Natural killer cell (primary cell): Measurements from ENCODE around the gene FOXRED1. TPM values are rescaled to one million over a fixed set of nuclear protein-coding genes. Genes with fewer than 3 reads are reported as not detected.
A peak's percentile ranks its signal among the peaks of the same experiment; 100 is the strongest.

Source experiments
- ATAC-seq, 3 donors: fragments of 150-1000 bp in 2 of 3; fragments of 200-7000 bp in 1 of 3; cut with Tn5 transposase; 1 replicate in 1 of 3; 2 replicates in 2 of 3; pipeline ENCODE4 v1.10.0; 2021; ENCODE audit warnings: mild to moderate bottlenecking in 2 of 3, moderate library complexity in 2 of 3
- DNase-seq, 2 donors: peaks; one replicate each; pipeline versions ENCODE4 v3.0.0 to v3.0.0-alpha.2; 2013 to 2021; ENCODE audit warnings: mixed read lengths in 1 of 2
- H3K27ac ChIP-seq: one replicate; pipeline ENCODE4 v1.5.1; 2013; ENCODE audit warnings: mild to moderate bottlenecking, low read length
- H3K27me3 ChIP-seq: one replicate; pipeline ENCODE4 v1.6.1; 2013; ENCODE audit warnings: low read length; ENCODE audit not compliant: control insufficient read depth, insufficient read depth
- H3K36me3 ChIP-seq: one replicate; pipeline ENCODE4 v1.6.1; 2013; ENCODE audit warnings: low read length; ENCODE audit not compliant: control insufficient read depth, insufficient read depth
- H3K4me1 ChIP-seq: one replicate; pipeline ENCODE4 v1.6.1; 2013; ENCODE audit warnings: low read length; ENCODE audit not compliant: control insufficient read depth, insufficient read depth
- H3K4me3 ChIP-seq: one replicate; pipeline ENCODE4 v1.5.1; 2013; ENCODE audit warnings: low read length
- H3K9me3 ChIP-seq: one replicate; pipeline ENCODE4 v1.6.1; 2013; ENCODE audit warnings: low read length; ENCODE audit not compliant: control insufficient read depth, insufficient read depth
- H3K27ac Mint-ChIP-seq, 2 donors: one replicate each; pipeline ENCODE4 v1.8.0; 2022; ENCODE audit warnings: mild to moderate bottlenecking in 2 of 2, mixed read lengths in 2 of 2, moderate library complexity in 1 of 2
- H3K27me3 Mint-ChIP-seq, 2 donors: one replicate each; pipeline ENCODE4 v1.8.0; 2022; ENCODE audit warnings: low read depth in 2 of 2, mixed read lengths in 2 of 2
- H3K36me3 Mint-ChIP-seq: one replicate; pipeline ENCODE4 v1.8.0; 2022; ENCODE audit warnings: mixed read lengths
- H3K4me1 Mint-ChIP-seq, 2 donors: one replicate each; pipeline ENCODE4 v1.8.0; 2022; ENCODE audit warnings: mixed read lengths in 2 of 2
- H3K4me3 Mint-ChIP-seq: one replicate; pipeline ENCODE4 v1.8.0; 2022; ENCODE audit warnings: mild to moderate bottlenecking, moderate library complexity, mixed read lengths
- H3K9me3 Mint-ChIP-seq, 2 donors: one replicate each; pipeline ENCODE4 v1.8.0; 2022; ENCODE audit warnings: mixed read lengths in 2 of 2
- WGBS: methylation state at CpG from one replicate; pipeline ENCODE4 v1.1.7; 2013; ENCODE audit warnings: missing lambda C conversion rate; ENCODE audit not compliant: insufficient coverage; 5-methylcytosine and 5-hydroxymethylcytosine counted together
- intact Hi-C: fragments of 100-400 bp; cut with micrococcal nuclease; formaldehyde crosslinking; loops from one replicate; pipeline ENCODE4 v1.14.2; 2022
- total RNA-seq, 4 donors: library from RNA; stranded (reverse); fragments of 120-200 nt in 1 of 4; gene quantifications; one replicate each; pipeline versions ENCODE4 v1.2.3 to v1.2.4, GENCODE V29; 2013 to 2022
- TF ChIP-seq, protein P1 (sequence below): fragments of 200-600 bp; IDR thresholded peaks from one replicate; pipeline ENCODE4 v1.8.0; 2022; ENCODE audit warnings: antibody characterized with exemption

Gene FOXRED1
- total RNA-seq, 3 donors from 2014 or later (not counting 1 experiment from before 2014, with no cell fraction given): 31.1 to 37.9 (median 31.3) TPM

DNA sequence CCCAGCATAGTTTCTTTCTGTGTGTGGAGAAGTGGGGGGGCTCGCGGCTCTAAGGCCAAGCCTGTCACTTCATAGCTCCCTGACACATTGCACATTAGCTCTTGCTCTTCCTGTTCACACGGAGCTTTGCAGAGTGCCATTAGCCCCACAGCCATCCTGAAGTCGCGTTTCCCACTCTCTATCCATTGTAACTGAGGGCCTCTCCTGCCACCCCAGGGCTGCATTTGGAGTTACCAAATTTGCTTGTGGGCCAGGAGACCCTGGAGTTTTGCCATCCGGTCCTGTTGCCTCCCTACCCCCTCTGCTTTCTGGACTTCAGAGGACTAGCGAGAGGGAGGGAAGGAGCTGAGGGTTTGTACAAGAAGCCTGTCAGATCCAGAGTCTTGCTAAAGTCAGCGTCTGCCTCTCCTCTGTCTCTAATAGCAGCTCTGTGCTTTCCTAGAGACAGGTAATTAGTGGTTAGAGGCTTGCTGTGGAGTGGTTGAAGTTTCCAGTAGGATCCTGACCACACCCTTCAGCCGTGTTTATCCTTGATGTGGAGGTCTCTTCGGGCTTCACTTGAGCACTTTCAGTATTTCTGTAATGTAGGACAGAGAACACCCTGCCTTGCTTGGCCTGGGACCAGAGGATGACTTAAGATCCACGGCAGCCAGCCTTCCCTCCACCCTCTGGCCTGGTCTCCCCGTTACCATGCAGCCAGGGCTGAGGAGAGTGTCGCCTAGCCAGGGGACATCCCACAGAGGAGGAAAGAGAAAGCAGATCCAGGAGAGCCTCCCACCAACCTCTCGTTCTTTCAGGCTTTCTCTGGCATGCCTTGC lies 49.0 kb downstream of the FOXRED1 start:
- H3K27me3 Mint-ChIP-seq: no peaks in the 10 kb centered on the region
- Histone ChIP-seq H3K4me1 (peaks cover 46% of the 10 kb centered on the region), H3K9me3 (no peaks in the 10 kb centered on the region), H3K27ac (peak overlapping the region; percentile 79), H3K36me3 (no peaks in the 10 kb centered on the region), H3K4me3 (no peak overlapping the region), H3K27me3 (no peaks in the 10 kb centered on the region)
- H3K4me3 Mint-ChIP-seq: peak overlapping the region; percentile 83
- intact Hi-C loops: no loop called here
- H3K36me3 Mint-ChIP-seq: no peaks in the 10 kb centered on the region
- DNase-seq: peak; percentile 47 to 59
- 31% methylated on average over 14 of the region's 14 CpGs for WGBS
- H3K27ac Mint-ChIP-seq: peak overlapping the region; percentile 92 to 99
- ATAC-seq: peak; percentile 59 to 79 (median 72)
- H3K4me1 Mint-ChIP-seq: peaks cover 62 to 68% of the 10 kb centered on the region in 2 donors
- no peaks in the 10 kb centered on the region for H3K9me3 Mint-ChIP-seq
- TF ChIP-seq, protein P1, sequence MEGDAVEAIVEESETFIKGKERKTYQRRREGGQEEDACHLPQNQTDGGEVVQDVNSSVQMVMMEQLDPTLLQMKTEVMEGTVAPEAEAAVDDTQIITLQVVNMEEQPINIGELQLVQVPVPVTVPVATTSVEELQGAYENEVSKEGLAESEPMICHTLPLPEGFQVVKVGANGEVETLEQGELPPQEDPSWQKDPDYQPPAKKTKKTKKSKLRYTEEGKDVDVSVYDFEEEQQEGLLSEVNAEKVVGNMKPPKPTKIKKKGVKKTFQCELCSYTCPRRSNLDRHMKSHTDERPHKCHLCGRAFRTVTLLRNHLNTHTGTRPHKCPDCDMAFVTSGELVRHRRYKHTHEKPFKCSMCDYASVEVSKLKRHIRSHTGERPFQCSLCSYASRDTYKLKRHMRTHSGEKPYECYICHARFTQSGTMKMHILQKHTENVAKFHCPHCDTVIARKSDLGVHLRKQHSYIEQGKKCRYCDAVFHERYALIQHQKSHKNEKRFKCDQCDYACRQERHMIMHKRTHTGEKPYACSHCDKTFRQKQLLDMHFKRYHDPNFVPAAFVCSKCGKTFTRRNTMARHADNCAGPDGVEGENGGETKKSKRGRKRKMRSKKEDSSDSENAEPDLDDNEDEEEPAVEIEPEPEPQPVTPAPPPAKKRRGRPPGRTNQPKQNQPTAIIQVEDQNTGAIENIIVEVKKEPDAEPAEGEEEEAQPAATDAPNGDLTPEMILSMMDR: no peak

DNA sequence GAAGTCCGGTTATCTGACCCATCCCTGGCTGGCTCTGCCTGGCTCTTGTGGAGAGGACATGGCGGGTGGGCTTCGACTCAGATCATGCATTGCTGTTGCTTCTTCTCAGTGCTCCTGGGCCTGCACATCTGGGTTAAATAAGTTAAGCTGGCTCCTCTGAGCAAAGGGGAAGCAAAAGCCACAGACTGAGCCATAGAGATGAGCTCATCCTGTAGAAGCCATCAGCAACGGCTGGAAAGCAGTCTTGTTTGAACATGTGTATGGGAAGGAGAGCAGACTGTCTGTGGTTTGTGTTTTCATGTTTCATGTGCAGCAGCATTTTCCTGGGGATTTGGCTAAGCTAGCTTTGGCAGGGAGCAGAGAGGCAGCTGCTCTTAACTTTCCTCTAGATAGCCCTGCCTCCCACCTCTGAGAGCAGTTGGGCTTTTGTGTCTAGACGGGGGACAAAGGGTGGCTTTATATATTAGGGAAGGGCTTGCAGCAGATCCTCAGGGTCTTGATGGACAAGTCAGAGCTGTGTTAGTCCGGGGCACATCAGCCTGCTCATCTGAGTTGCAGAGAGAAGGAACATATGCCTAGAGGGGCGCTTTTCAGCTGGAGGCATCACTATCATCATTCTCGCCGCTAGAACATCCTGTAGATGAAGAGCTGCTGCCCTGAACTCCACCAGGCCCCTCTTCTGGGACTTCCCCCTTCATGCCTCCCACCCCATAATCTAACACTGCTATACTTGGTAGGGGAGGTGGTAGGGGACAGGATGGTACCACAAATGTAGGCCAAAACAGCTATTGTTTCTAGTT lies 49.8 kb downstream of the FOXRED1 start:
- H3K27me3 Mint-ChIP-seq: no peaks in the 10 kb centered on the region
- Histone ChIP-seq H3K9me3 (no peaks in the 10 kb centered on the region), H3K4me3 (no peak overlapping the region), H3K27ac (peak overlapping the region; percentile 79), H3K27me3 (no peaks in the 10 kb centered on the region), H3K4me1 (peaks cover 43% of the 10 kb centered on the region), H3K36me3 (no peaks in the 10 kb centered on the region)
- intact Hi-C loops: loop anchor here (1.0 kb wide), 2 partner anchors 11 to 14 kb away; partner anchors contain the start of gene DCPS
- DNase-seq (peak; percentile 54), ATAC-seq (peak; percentile 83 to 93 (median 92))
- H3K4me3 Mint-ChIP-seq: peak overlapping the region; percentile 83
- peaks cover 55 to 60% of the 10 kb centered on the region in 2 donors for H3K4me1 Mint-ChIP-seq
- TF ChIP-seq, protein P1: no peak
- no peaks in the 10 kb centered on the region for H3K9me3 Mint-ChIP-seq
- H3K36me3 Mint-ChIP-seq: no peaks in the 10 kb centered on the region
- WGBS: 21% methylated on average over 9 of the region's 9 CpGs
- H3K27ac Mint-ChIP-seq: peak overlapping the region; percentile 92 to 99

DNA sequence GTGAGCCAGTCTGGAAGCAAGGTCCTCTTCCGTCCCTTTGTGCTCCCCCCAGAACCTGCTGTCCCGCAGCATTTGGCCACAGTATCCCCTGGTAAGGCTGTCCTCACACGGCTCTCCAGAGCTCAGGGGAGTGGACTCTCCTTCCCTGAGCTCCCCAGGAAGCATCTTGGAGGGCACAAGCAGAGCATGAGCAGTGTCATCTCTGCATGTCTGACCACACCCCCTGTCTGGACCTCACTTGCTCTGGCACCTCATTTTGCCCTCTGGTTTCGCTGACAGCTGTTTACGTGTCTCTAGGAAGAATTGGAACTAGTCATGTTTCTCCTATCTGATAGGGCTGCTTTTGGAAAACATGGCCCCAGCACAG lies 50.4 kb downstream of the FOXRED1 start:
- H3K9me3 ChIP-seq: no peaks in the 10 kb centered on the region
- peak overlapping the region; percentile 79 for H3K27ac ChIP-seq
- intact Hi-C loops: loop anchor here (1.0 kb wide), 2 partner anchors 10 to 15 kb away; partner anchors contain the start of gene DCPS
- no peak overlapping the region for H3K4me3 ChIP-seq
- H3K27me3 ChIP-seq: no peaks in the 10 kb centered on the region
- no peaks in the 10 kb centered on the region for H3K9me3 Mint-ChIP-seq
- TF ChIP-seq, protein P1: no peak
- no peaks in the 10 kb centered on the region for H3K36me3 ChIP-seq
- ATAC-seq (peak; percentile 23 to 35 (median 25)), DNase-seq (no peak)
- H3K27ac Mint-ChIP-seq: peak overlapping the region; percentile 92 to 99
- 61% methylated on average over 5 of the region's 5 CpGs for WGBS
- H3K4me3 Mint-ChIP-seq: peak overlapping the region; percentile 83
- H3K27me3 Mint-ChIP-seq: no peaks in the 10 kb centered on the region
- H3K36me3 Mint-ChIP-seq: no peaks in the 10 kb centered on the region
- H3K4me1 ChIP-seq: peaks cover 43% of the 10 kb centered on the region
- peaks cover 50 to 55% of the 10 kb centered on the region in 2 donors for H3K4me1 Mint-ChIP-seq
